Right atrium auricular region (tissue), 2 donors: ENCODE measurements around the gene MLLT3. TPM values are rescaled to one million over a fixed set of nuclear protein-coding genes. Genes with fewer than 3 reads are reported as not detected.

Experiments
- DNase-seq: peaks from one replicate; pipeline ENCODE4 v3.0.0-alpha.2; 2019; ENCODE audit warnings: low spot score
- H3K27ac ChIP-seq, 2 donors: fragments of 200-600 bp; sonication (generic); 1 replicate in 1 of 2; 2 replicates in 1 of 2; pipeline ENCODE4 v1.5.1; 2016 to 2019
- H3K27me3 ChIP-seq, 2 donors: fragments of 200-600 bp; sonication (generic); one replicate each; pipeline versions ENCODE4 v1.5.1 to v1.6.0; 2017 to 2019
- H3K36me3 ChIP-seq: fragments of 200-600 bp; sonication (generic); one replicate; pipeline ENCODE4 v1.5.1; 2016
- H3K4me1 ChIP-seq, 2 donors: fragments of 200-600 bp; sonication (generic); one replicate each; pipeline versions ENCODE4 v1.5.1 to v1.6.0; 2017 to 2019
- H3K4me3 ChIP-seq, 2 donors: fragments of 200-600 bp; sonication (generic); 1 replicate in 1 of 2; 2 replicates in 1 of 2; pipeline ENCODE4 v1.5.1; 2017 to 2019; ENCODE audit warnings: mild to moderate bottlenecking in 1 of 2, moderate library complexity in 1 of 2
- H3K9me3 ChIP-seq, 2 donors: fragments of 200-600 bp; sonication (generic); one replicate each; pipeline ENCODE4 v1.5.1; 2019
- total RNA-seq, 2 donors: library from RNA; depleted of rRNA; stranded (reverse); fragments of >200 nt; gene quantifications; one replicate each; pipeline ENCODE4 v1.1.0, GENCODE V29; 2016
- TF ChIP-seq, protein P1 (sequence below), 2 donors: fragments of 200-600 bp; sonication (generic); IDR thresholded peaks; one replicate each; pipeline ENCODE4 v1.5.1; 2019; ENCODE audit warnings: antibody characterized with exemption in 2 of 2

MLLT3 gene
- total RNA-seq, 2 donors from 2014 or later: 5.3 to 7.6 TPM

DNA sequence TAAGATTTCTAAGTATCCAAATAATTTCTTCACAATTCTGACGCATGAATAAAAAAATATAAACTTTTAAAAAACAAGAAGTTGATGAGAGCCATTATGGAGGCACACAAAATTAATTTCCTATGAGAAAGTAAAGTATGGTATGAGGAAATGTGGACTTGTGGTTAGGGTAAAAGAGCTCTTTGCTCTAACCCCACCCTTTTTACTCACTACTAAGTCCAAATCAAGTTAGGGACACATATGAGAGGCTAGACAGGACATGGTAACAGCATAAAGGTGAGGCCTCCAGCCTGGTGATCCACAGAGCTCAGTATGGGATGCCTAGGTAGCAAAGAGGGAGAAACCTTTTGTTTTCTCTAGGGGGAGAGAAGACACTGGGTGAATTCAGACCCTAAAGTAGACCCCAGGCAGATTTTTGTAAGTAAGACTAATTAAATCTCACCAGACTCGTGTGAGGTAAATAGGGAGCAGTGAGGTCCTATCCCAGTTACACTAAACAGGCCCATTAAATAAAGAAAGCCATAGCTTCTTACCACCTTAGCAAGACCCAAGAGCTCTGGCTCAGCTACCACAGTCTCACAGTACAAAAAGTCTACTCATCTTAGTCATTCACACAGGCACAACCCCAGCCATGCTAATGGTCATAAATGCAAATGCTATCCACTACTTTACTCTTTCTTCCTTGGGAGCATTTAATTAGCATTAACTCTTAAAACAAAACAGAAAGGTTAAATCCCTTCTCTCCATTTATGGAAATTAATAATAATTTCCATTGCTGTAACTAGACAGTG is 42.6 kb downstream of the MLLT3 start:
- Histone ChIP-seq H3K27ac (no peak overlapping the region), H3K4me3 (no peak overlapping the region), H3K4me1 (no peaks in the 10 kb centered on the region), H3K27me3 (no peaks in the 10 kb centered on the region), H3K9me3 (peaks cover 0 to 15% of the 10 kb centered on the region in 2 donors), H3K36me3 (no peaks in the 10 kb centered on the region)
- TF ChIP-seq, protein P1, sequence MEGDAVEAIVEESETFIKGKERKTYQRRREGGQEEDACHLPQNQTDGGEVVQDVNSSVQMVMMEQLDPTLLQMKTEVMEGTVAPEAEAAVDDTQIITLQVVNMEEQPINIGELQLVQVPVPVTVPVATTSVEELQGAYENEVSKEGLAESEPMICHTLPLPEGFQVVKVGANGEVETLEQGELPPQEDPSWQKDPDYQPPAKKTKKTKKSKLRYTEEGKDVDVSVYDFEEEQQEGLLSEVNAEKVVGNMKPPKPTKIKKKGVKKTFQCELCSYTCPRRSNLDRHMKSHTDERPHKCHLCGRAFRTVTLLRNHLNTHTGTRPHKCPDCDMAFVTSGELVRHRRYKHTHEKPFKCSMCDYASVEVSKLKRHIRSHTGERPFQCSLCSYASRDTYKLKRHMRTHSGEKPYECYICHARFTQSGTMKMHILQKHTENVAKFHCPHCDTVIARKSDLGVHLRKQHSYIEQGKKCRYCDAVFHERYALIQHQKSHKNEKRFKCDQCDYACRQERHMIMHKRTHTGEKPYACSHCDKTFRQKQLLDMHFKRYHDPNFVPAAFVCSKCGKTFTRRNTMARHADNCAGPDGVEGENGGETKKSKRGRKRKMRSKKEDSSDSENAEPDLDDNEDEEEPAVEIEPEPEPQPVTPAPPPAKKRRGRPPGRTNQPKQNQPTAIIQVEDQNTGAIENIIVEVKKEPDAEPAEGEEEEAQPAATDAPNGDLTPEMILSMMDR (IDR thresholded peaks at IDR 0.05): no peak
- DNase-seq: no peak

DNA sequence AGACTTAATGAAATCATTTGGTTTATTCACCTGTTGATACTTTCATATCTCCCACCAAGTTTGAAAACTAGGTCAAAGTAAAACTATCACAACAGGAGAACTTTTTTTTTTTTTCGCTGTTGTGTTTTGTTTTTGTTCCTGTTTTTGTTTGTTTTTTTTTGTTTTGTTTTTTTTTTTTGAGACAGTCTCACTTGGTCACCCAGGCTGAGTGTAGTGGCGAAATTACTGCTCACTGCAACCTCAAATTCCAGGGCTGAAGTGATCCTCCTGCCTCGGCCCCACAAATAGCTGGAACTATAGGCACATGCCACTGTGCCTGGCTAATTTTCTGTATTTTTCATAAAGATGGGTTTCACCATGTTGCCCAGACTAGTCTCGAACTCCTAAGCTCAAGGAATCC is 49.3 kb downstream of the MLLT3 start:
- no peak overlapping the region for H3K27ac ChIP-seq
- no peak overlapping the region for H3K4me3 ChIP-seq
- no peaks in the 10 kb centered on the region for H3K36me3 ChIP-seq
- H3K4me1 ChIP-seq: peaks cover 0 to 7% of the 10 kb centered on the region in 2 donors
- TF ChIP-seq, protein P1 (IDR thresholded peaks at IDR 0.05): no peak
- H3K27me3 ChIP-seq: no peaks in the 10 kb centered on the region
- no peak for DNase-seq
- H3K9me3 ChIP-seq: peaks cover 0 to 15% of the 10 kb centered on the region in 2 donors

DNA sequence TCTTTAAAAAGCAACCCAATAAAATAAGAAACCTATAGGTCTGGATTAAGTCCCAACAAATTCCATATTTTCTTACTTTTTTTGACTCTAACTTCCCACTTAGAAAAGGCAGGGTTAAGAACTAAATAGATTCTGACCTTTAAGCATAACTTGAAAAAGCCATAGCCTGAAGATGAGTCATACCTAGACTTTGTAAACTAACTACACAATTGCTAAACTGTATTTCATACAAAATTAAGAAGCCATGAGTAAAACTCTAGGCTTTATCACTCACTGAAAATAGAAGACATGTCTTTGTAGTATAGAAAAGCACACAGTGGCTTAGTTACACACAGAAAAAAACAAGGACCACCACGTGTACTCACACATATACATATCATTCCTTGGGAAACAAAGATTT is 51.5 kb downstream of the MLLT3 start:
- Histone ChIP-seq H3K4me3 (no peak overlapping the region), H3K27me3 (no peaks in the 10 kb centered on the region), H3K36me3 (no peaks in the 10 kb centered on the region), H3K9me3 (peaks cover 0 to 8% of the 10 kb centered on the region in 2 donors), H3K27ac (no peak overlapping the region), H3K4me1 (peaks cover 0 to 7% of the 10 kb centered on the region in 2 donors)
- TF ChIP-seq, protein P1 (IDR thresholded peaks at IDR 0.05): no peak
- DNase-seq: no peak

DNA sequence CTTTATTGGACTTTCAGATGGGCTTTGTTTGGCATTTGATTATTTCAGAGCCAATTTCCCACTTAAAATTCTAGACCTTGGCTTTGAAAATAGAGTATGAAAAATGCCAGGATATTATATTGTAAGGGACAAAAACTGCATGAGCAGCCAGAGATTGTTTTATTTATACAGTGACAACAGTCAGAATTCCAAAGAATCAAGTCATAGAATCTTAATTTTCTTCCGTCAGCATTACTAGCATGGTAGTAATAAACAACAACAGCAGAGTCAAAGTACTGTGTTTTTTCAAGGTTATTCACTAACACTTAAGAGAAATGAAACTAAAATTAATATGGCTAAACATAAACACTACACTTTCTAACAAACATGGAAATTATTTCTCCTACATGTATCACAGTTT is 52.2 kb downstream of the MLLT3 start:
- H3K4me3 ChIP-seq: no peak overlapping the region
- no peak for DNase-seq
- TF ChIP-seq, protein P1 (IDR thresholded peaks at IDR 0.05): no peak
- peaks cover 0 to 1% of the 10 kb centered on the region in 2 donors for H3K9me3 ChIP-seq
- H3K36me3 ChIP-seq: no peaks in the 10 kb centered on the region
- no peak overlapping the region for H3K27ac ChIP-seq
- H3K4me1 ChIP-seq: peaks cover 0 to 7% of the 10 kb centered on the region in 2 donors
- no peaks in the 10 kb centered on the region for H3K27me3 ChIP-seq

DNA sequence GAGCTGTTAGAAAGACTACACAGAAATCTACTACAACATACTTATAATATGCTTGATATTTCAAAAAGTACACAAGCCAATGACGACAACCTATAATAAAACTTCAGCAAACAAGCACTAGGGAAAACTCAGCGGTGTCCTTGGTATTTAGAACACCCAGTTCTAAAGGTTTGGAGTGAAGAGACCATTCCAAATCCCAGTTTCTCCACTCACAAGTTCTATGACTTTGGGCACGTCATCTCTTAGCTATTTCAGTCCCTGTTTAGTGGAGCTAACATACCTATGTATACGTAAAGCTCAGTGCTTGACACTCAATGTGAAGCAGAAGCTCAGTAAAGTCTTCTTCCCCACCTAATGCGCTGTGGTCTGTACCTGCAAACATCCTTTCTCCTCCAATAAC is 52.8 kb downstream of the MLLT3 start:
- TF ChIP-seq, protein P1 (IDR thresholded peaks at IDR 0.05): no peak
- Histone ChIP-seq H3K4me1 (peaks cover 0 to 7% of the 10 kb centered on the region in 2 donors), H3K27me3 (no peaks in the 10 kb centered on the region), H3K9me3 (no peaks in the 10 kb centered on the region), H3K36me3 (no peaks in the 10 kb centered on the region), H3K4me3 (no peak overlapping the region), H3K27ac (no peak overlapping the region)
- DNase-seq: no peak
